Measurements from ENCODE around the gene TSPAN2. TPM values are rescaled to one million over a fixed set of nuclear protein-coding genes. Genes with fewer than 3 reads are reported as not detected.

TSPAN2 gene
- total and polyA plus RNA-seq, 2 experiments from 2014 or later: 11.2 to 11.8 TPM

DNA sequence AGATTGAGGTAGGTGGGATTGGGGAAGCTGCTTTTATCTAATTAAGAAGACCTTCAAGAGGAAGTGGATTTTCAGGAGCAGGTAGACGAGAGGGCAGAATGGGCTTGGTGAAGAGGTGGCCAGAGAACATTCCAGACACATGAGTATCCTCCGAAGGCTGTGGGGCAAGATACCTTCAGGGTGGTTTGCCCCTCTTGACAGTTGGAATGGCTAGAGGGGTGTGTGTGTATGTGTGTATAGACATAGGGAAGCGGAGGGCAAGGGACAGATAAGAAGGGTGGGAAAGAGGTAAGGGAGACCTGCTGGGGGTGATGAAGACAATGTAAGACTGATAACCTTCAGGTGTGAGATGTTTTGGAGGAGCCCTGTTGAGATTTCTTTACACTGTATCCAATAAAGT, 46.8 kb upstream of the TSPAN2 start (continued):
- TF ChIP-seq, protein P1, sequence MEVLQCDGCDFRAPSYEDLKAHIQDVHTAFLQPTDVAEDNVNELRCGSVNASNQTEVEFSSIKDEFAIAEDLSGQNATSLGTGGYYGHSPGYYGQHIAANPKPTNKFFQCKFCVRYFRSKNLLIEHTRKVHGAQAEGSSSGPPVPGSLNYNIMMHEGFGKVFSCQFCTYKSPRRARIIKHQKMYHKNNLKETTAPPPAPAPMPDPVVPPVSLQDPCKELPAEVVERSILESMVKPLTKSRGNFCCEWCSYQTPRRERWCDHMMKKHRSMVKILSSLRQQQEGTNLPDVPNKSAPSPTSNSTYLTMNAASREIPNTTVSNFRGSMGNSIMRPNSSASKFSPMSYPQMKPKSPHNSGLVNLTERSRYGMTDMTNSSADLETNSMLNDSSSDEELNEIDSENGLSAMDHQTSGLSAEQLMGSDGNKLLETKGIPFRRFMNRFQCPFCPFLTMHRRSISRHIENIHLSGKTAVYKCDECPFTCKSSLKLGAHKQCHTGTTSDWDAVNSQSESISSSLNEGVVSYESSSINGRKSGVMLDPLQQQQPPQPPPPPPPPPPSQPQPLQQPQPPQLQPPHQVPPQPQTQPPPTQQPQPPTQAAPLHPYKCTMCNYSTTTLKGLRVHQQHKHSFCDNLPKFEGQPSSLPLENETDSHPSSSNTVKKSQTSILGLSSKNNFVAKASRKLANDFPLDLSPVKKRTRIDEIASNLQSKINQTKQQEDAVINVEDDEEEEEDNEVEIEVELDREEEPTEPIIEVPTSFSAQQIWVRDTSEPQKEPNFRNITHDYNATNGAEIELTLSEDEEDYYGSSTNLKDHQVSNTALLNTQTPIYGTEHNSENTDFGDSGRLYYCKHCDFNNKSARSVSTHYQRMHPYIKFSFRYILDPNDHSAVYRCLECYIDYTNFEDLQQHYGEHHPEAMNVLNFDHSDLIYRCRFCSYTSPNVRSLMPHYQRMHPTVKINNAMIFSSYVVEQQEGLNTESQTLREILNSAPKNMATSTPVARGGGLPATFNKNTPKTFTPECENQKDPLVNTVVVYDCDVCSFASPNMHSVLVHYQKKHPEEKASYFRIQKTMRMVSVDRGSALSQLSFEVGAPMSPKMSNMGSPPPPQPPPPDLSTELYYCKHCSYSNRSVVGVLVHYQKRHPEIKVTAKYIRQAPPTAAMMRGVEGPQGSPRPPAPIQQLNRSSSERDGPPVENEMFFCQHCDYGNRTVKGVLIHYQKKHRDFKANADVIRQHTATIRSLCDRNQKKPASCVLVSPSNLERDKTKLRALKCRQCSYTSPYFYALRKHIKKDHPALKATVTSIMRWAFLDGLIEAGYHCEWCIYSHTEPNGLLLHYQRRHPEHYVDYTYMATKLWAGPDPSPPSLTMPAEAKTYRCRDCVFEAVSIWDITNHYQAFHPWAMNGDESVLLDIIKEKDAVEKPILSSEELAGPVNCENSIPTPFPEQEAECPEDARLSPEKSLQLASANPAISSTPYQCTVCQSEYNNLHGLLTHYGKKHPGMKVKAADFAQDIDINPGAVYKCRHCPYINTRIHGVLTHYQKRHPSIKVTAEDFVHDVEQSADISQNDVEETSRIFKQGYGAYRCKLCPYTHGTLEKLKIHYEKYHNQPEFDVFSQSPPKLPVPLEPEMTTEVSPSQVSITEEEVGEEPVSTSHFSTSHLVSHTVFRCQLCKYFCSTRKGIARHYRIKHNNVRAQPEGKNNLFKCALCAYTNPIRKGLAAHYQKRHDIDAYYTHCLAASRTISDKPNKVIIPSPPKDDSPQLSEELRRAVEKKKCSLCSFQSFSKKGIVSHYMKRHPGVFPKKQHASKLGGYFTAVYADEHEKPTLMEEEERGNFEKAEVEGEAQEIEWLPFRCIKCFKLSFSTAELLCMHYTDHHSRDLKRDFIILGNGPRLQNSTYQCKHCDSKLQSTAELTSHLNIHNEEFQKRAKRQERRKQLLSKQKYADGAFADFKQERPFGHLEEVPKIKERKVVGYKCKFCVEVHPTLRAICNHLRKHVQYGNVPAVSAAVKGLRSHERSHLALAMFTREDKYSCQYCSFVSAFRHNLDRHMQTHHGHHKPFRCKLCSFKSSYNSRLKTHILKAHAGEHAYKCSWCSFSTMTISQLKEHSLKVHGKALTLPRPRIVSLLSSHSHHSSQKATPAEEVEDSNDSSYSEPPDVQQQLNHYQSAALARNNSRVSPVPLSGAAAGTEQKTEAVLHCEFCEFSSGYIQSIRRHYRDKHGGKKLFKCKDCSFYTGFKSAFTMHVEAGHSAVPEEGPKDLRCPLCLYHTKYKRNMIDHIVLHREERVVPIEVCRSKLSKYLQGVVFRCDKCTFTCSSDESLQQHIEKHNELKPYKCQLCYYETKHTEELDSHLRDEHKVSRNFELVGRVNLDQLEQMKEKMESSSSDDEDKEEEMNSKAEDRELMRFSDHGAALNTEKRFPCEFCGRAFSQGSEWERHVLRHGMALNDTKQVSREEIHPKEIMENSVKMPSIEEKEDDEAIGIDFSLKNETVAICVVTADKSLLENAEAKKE (CRISPR knock-in tag; IDR thresholded peaks at IDR 0.05): no peak
- TF ChIP-seq EZH2 (IDR thresholded peaks at IDR 0.05; ENCODE audit: low read depth, unreplicated experiment): no peak
- no peak for TF ChIP-seq NANOG (IDR thresholded peaks at IDR 0.05; ENCODE audit: borderline replicate concordance)
- no peak for TF ChIP-seq STAT1 (IDR thresholded peaks at IDR 0.05; ENCODE audit: unreplicated experiment)
- no peak for TF ChIP-seq ZNF114 (CRISPR knock-in tag; IDR thresholded peaks at IDR 0.05)
- TF ChIP-seq ZNF331 (CRISPR knock-in tag; IDR thresholded peaks at IDR 0.05; ENCODE audit: low read depth): no peak

DNA sequence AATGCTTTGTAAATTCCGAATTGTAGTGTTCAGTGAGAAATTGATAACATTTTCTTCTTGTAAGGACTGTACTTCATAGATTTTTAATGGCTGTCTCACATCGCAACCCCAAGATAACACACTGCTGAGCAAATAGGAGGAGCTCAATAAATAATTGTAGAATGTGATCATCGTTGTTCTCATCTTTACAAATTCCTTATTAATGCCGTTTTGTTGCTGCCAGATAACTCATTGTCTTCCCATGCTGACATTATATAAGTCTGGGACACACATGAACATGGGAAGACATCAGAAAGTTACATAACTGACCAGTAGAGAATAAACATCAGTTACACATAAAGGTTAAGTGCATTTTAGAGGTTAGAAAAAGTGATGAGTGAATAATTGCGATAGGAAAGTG, 46.4 kb upstream of the TSPAN2 start:
- Mint-ChIP-seq H3K4me3 (no peak overlapping the region), H3K27me3 (ENCODE audit: insufficient read depth, low read depth, poor library complexity) (peaks cover 8% of the 10 kb centered on the region), H3K36me3 (ENCODE audit: low read depth) (no peaks in the 10 kb centered on the region), H3K4me1 (no peaks in the 10 kb centered on the region), H3K27ac (no peak overlapping the region), H3K9me3 (no peaks in the 10 kb centered on the region)
- Histone ChIP-seq H3K27ac (ENCODE audit: low read depth) (no peak overlapping the region), H4K20me1 (replicated peaks; ENCODE audit: insufficient read depth) (no peaks in the 10 kb centered on the region), H3K27me3 (ENCODE audit: insufficient read depth) (no peaks in the 10 kb centered on the region), H3K79me2 (replicated peaks; ENCODE audit: insufficient read depth) (no peaks in the 10 kb centered on the region), H3K4me1 (ENCODE audit: insufficient read depth) (no peaks in the 10 kb centered on the region), H3K4me2 (no peak overlapping the region), H3K9me2 (ENCODE audit: insufficient read depth) (peaks cover 6% of the 10 kb centered on the region; the same call in 1 of the 2 replicates), H3K4me3 (no peak overlapping the region), H3K36me3 (ENCODE audit: insufficient read depth) (no peaks in the 10 kb centered on the region), H3F3A (replicated peaks; ENCODE audit: low read depth) (no peaks in the 10 kb centered on the region), H2AFZ (no peak overlapping the region)
- ATAC-seq (no peak), DNase-seq (ENCODE audit: low spot score) (no peak)
- no peak for TF ChIP-seq EZH2phosphoT487 (IDR thresholded peaks at IDR 0.05; ENCODE audit: unreplicated experiment)
- TF ChIP-seq, protein P1 (CRISPR knock-in tag; IDR thresholded peaks at IDR 0.05): no peak
- TF ChIP-seq, protein P2, sequence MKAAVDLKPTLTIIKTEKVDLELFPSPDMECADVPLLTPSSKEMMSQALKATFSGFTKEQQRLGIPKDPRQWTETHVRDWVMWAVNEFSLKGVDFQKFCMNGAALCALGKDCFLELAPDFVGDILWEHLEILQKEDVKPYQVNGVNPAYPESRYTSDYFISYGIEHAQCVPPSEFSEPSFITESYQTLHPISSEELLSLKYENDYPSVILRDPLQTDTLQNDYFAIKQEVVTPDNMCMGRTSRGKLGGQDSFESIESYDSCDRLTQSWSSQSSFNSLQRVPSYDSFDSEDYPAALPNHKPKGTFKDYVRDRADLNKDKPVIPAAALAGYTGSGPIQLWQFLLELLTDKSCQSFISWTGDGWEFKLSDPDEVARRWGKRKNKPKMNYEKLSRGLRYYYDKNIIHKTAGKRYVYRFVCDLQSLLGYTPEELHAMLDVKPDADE (IDR thresholded peaks at IDR 0.05): no peak
- TF ChIP-seq ZNF331 (CRISPR knock-in tag; IDR thresholded peaks at IDR 0.05; ENCODE audit: low read depth): no peak

Measured in GM23338 (cell line).